Activated CD4-positive, alpha-beta T cell treated with anti-CD3 and anti-CD28 coated beads for 36 hours (primary cell): ENCODE results near the gene CDS2. TPM values are rescaled to one million over a fixed set of nuclear protein-coding genes. Genes with fewer than 3 reads are reported as not detected.

Source experiments
- ATAC-seq: fragments of 200-7000 bp; cut with Tn5 transposase; one replicate; pipeline ENCODE4 v1.10.0; 2021; ENCODE audit warnings: mild to moderate bottlenecking, moderate library complexity
- CTCF ChIA-PET: fragments of 350-600 bp; sonication (Branson Sonifier 250); formaldehyde crosslinking; loops from one replicate; lab custom pipeline; 2021; ENCODE audit warnings: antibody characterized with exemption; lab: Charles Lee
- POLR2A ChIA-PET: fragments of 350-600 bp; sonication (Branson Sonifier 250); formaldehyde crosslinking; loops from one replicate; lab custom pipeline; 2021; ENCODE audit warnings: antibody characterized with exemption, inconsistent platforms; lab: Charles Lee
- DNase-seq: peaks from one replicate; pipeline ENCODE4 v3.0.0-alpha.2; 2020
- H3K27ac Mint-ChIP-seq: one replicate; pipeline ENCODE4 v1.8.0; 2021; ENCODE audit warnings: mixed read lengths
- H3K27me3 Mint-ChIP-seq: one replicate; pipeline ENCODE4 v1.8.0; 2021; ENCODE audit warnings: mixed read lengths
- H3K36me3 Mint-ChIP-seq: one replicate; pipeline ENCODE4 v1.8.0; 2021; ENCODE audit warnings: low read depth, mixed read lengths
- H3K4me1 Mint-ChIP-seq: one replicate; pipeline ENCODE4 v1.8.0; 2021; ENCODE audit warnings: mixed read lengths
- H3K4me3 Mint-ChIP-seq: one replicate; pipeline ENCODE4 v1.8.0; 2021; ENCODE audit warnings: mild to moderate bottlenecking, moderate library complexity, mixed read lengths
- H3K9me3 Mint-ChIP-seq: one replicate; pipeline ENCODE4 v1.8.0; 2021; ENCODE audit warnings: low read depth, mixed read lengths
- intact Hi-C, 2 experiments: fragments of 100-400 bp; cut with DNase I in 1 of 2; cut with micrococcal nuclease in 1 of 2; formaldehyde crosslinking; loops; one replicate each; pipeline versions ENCODE4 v1.14.2 to v1.15.1; 2022 to 2024; cut with DNase I, micrococcal nuclease
- total RNA-seq, 2 experiments: library from RNA; stranded (reverse); gene quantifications; one replicate each; pipeline ENCODE4 v1.2.3, GENCODE V29; 2021

The CDS2 gene
- total RNA-seq, 2 experiments from 2014 or later = 34.3 to 41.3 TPM

- H3K4me1 Mint-ChIP-seq = peaks cover 67% of the 10 kb centered on the region
- CTCF ChIA-PET = no interaction called here
- POLR2A ChIA-PET = interaction anchor here (0.7 kb wide), 1 partner anchor 18 kb away, joined by 3 read pairs; no protein-coding TSS in a partner anchor
- ATAC-seq (no peak), DNase-seq (no peak)
- no peaks in the 10 kb centered on the region for H3K9me3 Mint-ChIP-seq
- intact Hi-C loops = no loop called here
- no peak overlapping the region for H3K27ac Mint-ChIP-seq
- H3K27me3 Mint-ChIP-seq = no peaks in the 10 kb centered on the region
- peaks cover 10% of the 10 kb centered on the region for H3K36me3 Mint-ChIP-seq
- H3K4me3 Mint-ChIP-seq = no peak overlapping the region
Observed at GRCh38 chr20:5150226-5151076, 23.6 kb downstream of the CDS2 start.

DNA sequence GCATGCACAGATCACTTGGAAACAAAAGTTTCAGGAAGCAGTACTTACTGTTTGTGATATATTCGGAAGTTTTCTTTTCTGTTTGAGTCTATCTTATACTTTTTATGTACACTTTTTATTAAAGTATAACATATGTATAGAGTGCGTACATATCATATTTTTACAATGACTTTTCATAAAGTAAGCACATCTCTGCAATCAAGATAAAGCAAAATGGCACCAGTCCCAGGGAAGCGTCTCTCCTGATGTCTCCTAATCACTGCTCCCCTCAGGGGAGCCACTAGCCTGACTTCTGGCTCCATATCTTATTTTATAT is 26.3 kb downstream of the CDS2 start:
- ChIA-PET CTCF (interaction anchor here (1.0 to 2.0 kb wide), 4 partner anchors 26 to 52 kb away, joined by 3 to 16 read pairs (median 4); partner anchors contain the start of gene CDS2), POLR2A (no interaction called here)
- H3K36me3 Mint-ChIP-seq = peaks cover 11% of the 10 kb centered on the region
- ATAC-seq = no peak
- intact Hi-C loops = no loop called here
- no peaks in the 10 kb centered on the region for H3K27me3 Mint-ChIP-seq
- peaks cover 62% of the 10 kb centered on the region for H3K4me1 Mint-ChIP-seq
- H3K27ac Mint-ChIP-seq = no peak overlapping the region
- DNase-seq = no peak
- H3K4me3 Mint-ChIP-seq = no peak overlapping the region
- H3K9me3 Mint-ChIP-seq = no peaks in the 10 kb centered on the region

- peaks cover 11% of the 10 kb centered on the region for H3K36me3 Mint-ChIP-seq
- H3K9me3 Mint-ChIP-seq = no peaks in the 10 kb centered on the region
- intact Hi-C loops = no loop called here
- H3K27me3 Mint-ChIP-seq = no peaks in the 10 kb centered on the region
- peak overlapping the region; percentile 10 for H3K27ac Mint-ChIP-seq
- H3K4me3 Mint-ChIP-seq = no peak overlapping the region
- ChIA-PET CTCF (interaction anchor here (0.8 to 2.7 kb wide), 7 partner anchors 13 to 53 kb away, joined by 3 to 16 read pairs (median 4); partner anchors contain the start of gene CDS2), POLR2A (no interaction called here)
- H3K4me1 Mint-ChIP-seq = peaks cover 60% of the 10 kb centered on the region
- peak; percentile 27 for DNase-seq
- peak; percentile 80 for ATAC-seq
Observed at GRCh38 chr20:5153612-5154542, 27.1 kb downstream of the CDS2 start.

DNA sequence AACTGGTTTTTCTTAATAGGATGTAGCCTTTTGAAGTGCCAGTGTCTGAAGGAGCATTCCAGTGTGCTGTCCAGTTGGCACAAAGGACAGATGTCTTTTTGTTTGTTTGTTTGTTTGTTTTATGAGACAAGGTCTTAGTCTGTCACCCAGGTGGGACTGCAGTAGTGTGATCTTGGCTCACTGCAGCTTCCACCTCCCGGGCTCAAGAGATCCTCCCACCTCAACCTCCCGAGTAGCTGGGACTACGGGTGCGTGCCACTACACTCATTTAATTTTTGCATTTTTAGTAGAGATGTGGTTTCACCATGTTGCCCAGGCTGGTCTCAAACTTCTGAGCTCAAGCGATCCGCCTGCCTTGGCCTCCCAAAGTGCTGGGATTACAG is 27.7 kb downstream of the CDS2 start:
- DNase-seq = no peak
- Mint-ChIP-seq H3K36me3 (peaks cover 11% of the 10 kb centered on the region), H3K4me3 (no peak overlapping the region), H3K27me3 (no peaks in the 10 kb centered on the region), H3K9me3 (no peaks in the 10 kb centered on the region), H3K4me1 (peaks cover 60% of the 10 kb centered on the region), H3K27ac (peak overlapping the region; percentile 10)
- intact Hi-C loops = no loop called here
- no peak for ATAC-seq
- ChIA-PET POLR2A (no interaction called here), CTCF (interaction anchor here (0.9 to 2.7 kb wide), 5 partner anchors 15 to 53 kb away, joined by 3 to 16 read pairs (median 3); partner anchors contain the start of genes CDS2 and PCNA)

- CTCF ChIA-PET = interaction anchor here (0.7 to 2.7 kb wide), 7 partner anchors 14 to 342 kb away, joined by 3 to 16 read pairs (median 3); partner anchors contain the start of genes CDS2 and PCNA
Observed at GRCh38 chr20:5155404-5155803, 28.6 kb downstream of the CDS2 start.

DNA sequence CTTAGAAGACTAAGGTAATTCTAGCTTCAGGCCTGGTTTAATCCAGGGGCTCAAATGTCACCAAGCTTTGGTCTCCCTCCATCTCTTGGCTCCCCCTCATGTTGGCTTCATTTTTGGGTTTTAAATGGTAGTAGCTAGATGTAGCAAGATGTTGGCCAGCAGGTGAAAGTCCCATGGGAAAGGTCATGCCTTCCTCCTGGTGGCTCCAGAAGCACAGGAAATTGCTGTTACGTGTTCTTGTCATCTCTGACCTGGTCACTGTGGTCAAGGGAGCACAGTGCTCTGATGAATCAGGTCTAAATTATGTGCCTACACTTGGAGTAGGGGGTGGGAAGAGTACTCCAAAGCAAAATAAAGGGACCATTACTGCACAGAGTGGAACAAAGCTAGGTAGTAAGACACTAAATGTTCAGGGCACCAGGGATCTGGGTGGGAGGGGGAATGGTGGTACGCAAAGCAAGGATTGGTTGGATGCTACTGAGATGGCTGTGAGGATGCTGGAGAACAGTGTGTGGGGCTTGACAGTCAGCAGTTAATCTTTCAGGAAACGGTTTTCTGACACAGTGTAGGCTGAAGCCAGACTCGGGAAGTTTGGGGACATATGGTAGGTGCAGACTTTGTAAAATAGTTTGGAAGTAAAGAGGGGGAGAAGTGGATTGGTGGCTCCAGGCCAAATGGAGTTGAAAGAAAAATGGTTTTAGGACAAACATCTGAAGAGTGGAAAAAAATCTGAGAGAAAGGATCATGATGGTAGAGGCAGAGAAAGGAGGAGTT is 30.1 kb downstream of the CDS2 start:
- Mint-ChIP-seq H3K27ac (no peak overlapping the region), H3K4me1 (peaks cover 62% of the 10 kb centered on the region), H3K4me3 (no peak overlapping the region), H3K36me3 (peaks cover 13% of the 10 kb centered on the region), H3K27me3 (no peaks in the 10 kb centered on the region), H3K9me3 (no peaks in the 10 kb centered on the region)
- ChIA-PET CTCF (interaction anchor here (1.2 to 1.9 kb wide), 3 partner anchors 10 to 30 kb away, joined by 4 read pairs; partner anchors contain the start of gene CDS2), POLR2A (no interaction called here)
- ATAC-seq (no peak), DNase-seq (no peak)
- intact Hi-C loops = no loop called here

More at GRCh38 chr20:5155404-5155803, 28.6 kb downstream of the CDS2 start:
- H3K4me1 Mint-ChIP-seq = peaks cover 56% of the 10 kb centered on the region
- H3K27ac Mint-ChIP-seq = peak overlapping the region; percentile 3
- no peak for ATAC-seq
- no peaks in the 10 kb centered on the region for H3K27me3 Mint-ChIP-seq
- intact Hi-C loops = no loop called here
- H3K9me3 Mint-ChIP-seq = no peaks in the 10 kb centered on the region
- POLR2A ChIA-PET = no interaction called here
- peaks cover 11% of the 10 kb centered on the region for H3K36me3 Mint-ChIP-seq
- H3K4me3 Mint-ChIP-seq = no peak overlapping the region
- DNase-seq = no peak

- peaks cover 48% of the 10 kb centered on the region for H3K4me1 Mint-ChIP-seq
- DNase-seq (no peak), ATAC-seq (no peak)
- H3K27me3 Mint-ChIP-seq = no peaks in the 10 kb centered on the region
- no peak overlapping the region for H3K4me3 Mint-ChIP-seq
- peaks cover 6% of the 10 kb centered on the region for H3K36me3 Mint-ChIP-seq
- H3K27ac Mint-ChIP-seq = no peak overlapping the region
- intact Hi-C loops = no loop called here
- ChIA-PET CTCF (no interaction called here), POLR2A (no interaction called here)
- H3K9me3 Mint-ChIP-seq = no peaks in the 10 kb centered on the region
Observed at GRCh38 chr20:5159928-5160327, 33.1 kb downstream of the CDS2 start.

GRCh38 chr20:5160882-5161281 is 34.1 kb downstream of the CDS2 start:
- POLR2A ChIA-PET = no interaction called here
- Mint-ChIP-seq H3K27ac (no peak overlapping the region), H3K4me3 (no peak overlapping the region), H3K4me1 (peaks cover 47% of the 10 kb centered on the region), H3K27me3 (no peaks in the 10 kb centered on the region), H3K9me3 (no peaks in the 10 kb centered on the region), H3K36me3 (peaks cover 6% of the 10 kb centered on the region)
- intact Hi-C loops = no loop called here
- peak; percentile 30 for ATAC-seq
- no peak for DNase-seq
- CTCF ChIA-PET = interaction anchor here (0.6 kb wide), 1 partner anchor 18 kb away, joined by 3 read pairs; no protein-coding TSS in a partner anchor

GRCh38 chr20:5161536-5162164 is 34.8 kb downstream of the CDS2 start:
- H3K27ac Mint-ChIP-seq = no peak overlapping the region
- H3K4me3 Mint-ChIP-seq = no peak overlapping the region
- ATAC-seq (no peak), DNase-seq (no peak)
- POLR2A ChIA-PET = no interaction called here
- H3K36me3 Mint-ChIP-seq = peaks cover 6% of the 10 kb centered on the region
- H3K9me3 Mint-ChIP-seq = no peaks in the 10 kb centered on the region
- no peaks in the 10 kb centered on the region for H3K27me3 Mint-ChIP-seq
- peaks cover 48% of the 10 kb centered on the region for H3K4me1 Mint-ChIP-seq
- CTCF ChIA-PET = interaction anchor here (1.0 kb wide), 1 partner anchor 36 kb away, joined by 3 read pairs; no protein-coding TSS in a partner anchor
- intact Hi-C loops = no loop called here
